Keratinocyte (primary cell): ENCODE measurements around the gene DCLRE1C.

Experiments
- CTCF ChIP-seq, 3 experiments: IDR thresholded peaks in 1 of 3; conservative IDR thresholded peaks in 1 of 3; optimal IDR thresholded peaks in 1 of 3; 2 replicates in 2 of 3; 3 replicates in 1 of 3; pipeline versions ENCODE3 to v1.5.1; 2011; ENCODE audit warnings: low read length in 3 of 3, mild to moderate bottlenecking in 3 of 3, moderate library complexity in 2 of 3, control low read depth in 1 of 3, inconsistent platforms in 1 of 3; ENCODE audit not compliant: insufficient read depth in 2 of 3; ENCODE audit errors: extremely low read depth in 1 of 3
- EZH2 ChIP-seq: IDR thresholded peaks from one replicate; pipeline ENCODE4 v1.6.1; 2012; ENCODE audit warnings: inconsistent platforms, mild to moderate bottlenecking, low read length, moderate library complexity

- TF ChIP-seq CTCF (optimal IDR thresholded peaks at IDR 0.05 in 1 of 3, IDR thresholded peaks at IDR 0.05 in 1 of 3, conservative IDR thresholded peaks at IDR 0.05 in 1 of 3; ENCODE audit: extremely low read depth in 1 of 3, insufficient read depth in 2 of 3, low read length in 3 of 3): no peak
- no peak for TF ChIP-seq EZH2
Measured at GRCh38 chr10:14876764-14877163, 77.1 kb downstream of the DCLRE1C start.
